ENCODE data around the gene PCDH15. TPM values are rescaled to one million over a fixed set of nuclear protein-coding genes. Genes with fewer than 3 reads are reported as not detected.

Gene PCDH15
- total RNA-seq, 1 donor from 2014 or later, result not detected

DNA sequence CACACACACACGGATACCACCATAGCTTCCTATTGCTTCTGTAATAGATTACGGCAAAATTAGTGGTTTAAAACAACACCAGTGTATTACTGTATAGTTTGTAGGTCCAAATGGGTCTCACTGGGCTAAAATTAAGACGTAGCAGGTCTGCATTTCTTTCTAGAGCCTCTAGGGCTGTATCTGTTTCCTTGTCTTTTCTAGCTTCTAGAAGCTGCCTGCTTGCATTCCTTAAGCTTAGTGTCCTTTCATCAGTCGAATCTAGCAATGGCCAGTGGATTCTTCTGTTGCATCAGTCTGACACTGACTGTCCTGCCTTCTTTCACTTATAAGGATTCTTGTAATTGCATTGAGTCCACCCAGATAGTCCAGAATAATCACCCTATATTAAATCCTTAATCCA is 882.3 kb downstream of the PCDH15 start:
- no peaks in the 10 kb centered on the region for H3K27me3 Mint-ChIP-seq (ENCODE audit: low read depth)
- no peaks in the 10 kb centered on the region for H3K9me3 Mint-ChIP-seq (ENCODE audit: low read depth)
- no peak for TF ChIP-seq CTCF (IDR thresholded peaks at IDR 0.05)
- H3K27ac Mint-ChIP-seq (ENCODE audit: unreplicated experiment), result no peak overlapping the region
- H3K4me3 Mint-ChIP-seq (ENCODE audit: unreplicated experiment), result no peak overlapping the region
- no peak for DNase-seq (ENCODE audit: low spot score)
- no peaks in the 10 kb centered on the region for H3K36me3 Mint-ChIP-seq (ENCODE audit: low read depth)
- H3K4me1 Mint-ChIP-seq (ENCODE audit: low read depth), result no peaks in the 10 kb centered on the region

DNA sequence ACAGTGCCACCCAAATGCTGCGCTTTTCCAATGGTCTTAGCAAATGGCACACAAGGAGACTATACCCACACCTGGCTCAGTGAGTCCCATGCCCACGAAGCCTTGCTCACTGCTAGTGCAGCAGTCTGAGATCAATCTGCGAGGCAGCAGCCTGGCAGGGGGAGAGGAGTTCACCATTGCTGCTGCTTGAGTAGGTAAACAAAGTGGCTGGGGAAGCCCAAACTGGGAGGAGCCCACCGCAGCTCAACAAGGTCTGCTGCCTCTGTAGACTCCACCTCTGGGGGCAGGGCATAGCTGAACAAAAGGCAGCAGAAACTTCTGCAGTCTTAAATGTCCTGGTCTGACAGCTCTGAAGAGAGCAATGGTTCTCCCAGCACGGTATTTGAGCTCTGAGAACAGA is 891.2 kb downstream of the PCDH15 start:
- TF ChIP-seq CTCF (IDR thresholded peaks at IDR 0.05), result no peak
- H3K4me1 Mint-ChIP-seq (ENCODE audit: low read depth), result no peaks in the 10 kb centered on the region
- no peak for DNase-seq (ENCODE audit: low spot score)

GRCh38 chr10:53904506-53905241 is 896.4 kb downstream of the PCDH15 start:
- no peak for TF ChIP-seq CTCF (IDR thresholded peaks at IDR 0.05)
- DNase-seq (ENCODE audit: low spot score), result no peak
- Mint-ChIP-seq H3K27me3 (ENCODE audit: low read depth) (no peaks in the 10 kb centered on the region), H3K9me3 (ENCODE audit: low read depth) (no peaks in the 10 kb centered on the region), H3K36me3 (ENCODE audit: low read depth) (no peaks in the 10 kb centered on the region), H3K4me1 (ENCODE audit: low read depth) (no peaks in the 10 kb centered on the region), H3K27ac (ENCODE audit: unreplicated experiment) (no peak overlapping the region), H3K4me3 (ENCODE audit: unreplicated experiment) (no peak overlapping the region)

More for the DNA sequence above, 891.2 kb downstream of the PCDH15 start:
- H3K27me3 Mint-ChIP-seq (ENCODE audit: low read depth), result no peaks in the 10 kb centered on the region
- H3K27ac Mint-ChIP-seq (ENCODE audit: unreplicated experiment), result no peak overlapping the region
- peaks cover 13% of the 10 kb centered on the region for H3K9me3 Mint-ChIP-seq (ENCODE audit: low read depth)
- H3K4me3 Mint-ChIP-seq (ENCODE audit: unreplicated experiment), result no peak overlapping the region
- H3K36me3 Mint-ChIP-seq (ENCODE audit: low read depth), result peaks cover 2% of the 10 kb centered on the region

DNA sequence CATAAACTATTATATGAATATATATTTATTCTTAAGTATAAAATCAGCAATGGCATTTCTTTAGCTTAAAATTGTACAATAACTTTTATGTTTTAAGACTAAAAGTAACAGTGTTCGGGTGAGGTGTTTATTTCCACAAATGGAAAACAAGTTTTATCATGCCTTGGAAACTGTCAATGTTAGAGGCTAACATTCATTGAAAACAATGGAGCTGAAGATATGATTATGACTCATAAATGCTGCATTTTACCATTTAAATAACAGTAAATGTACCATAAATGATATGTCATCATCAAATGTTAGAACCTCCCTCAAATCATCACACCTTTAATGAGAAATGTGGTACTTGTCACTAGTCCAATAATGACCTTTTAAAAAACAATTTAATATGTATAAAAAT is 897.3 kb downstream of the PCDH15 start:
- TF ChIP-seq CTCF (IDR thresholded peaks at IDR 0.05), result no peak
- H3K4me1 Mint-ChIP-seq (ENCODE audit: low read depth), result no peaks in the 10 kb centered on the region
- H3K27me3 Mint-ChIP-seq (ENCODE audit: low read depth), result no peaks in the 10 kb centered on the region
- no peak for DNase-seq (ENCODE audit: low spot score)
- no peaks in the 10 kb centered on the region for H3K9me3 Mint-ChIP-seq (ENCODE audit: low read depth)
- H3K36me3 Mint-ChIP-seq (ENCODE audit: low read depth), result no peaks in the 10 kb centered on the region
- H3K4me3 Mint-ChIP-seq (ENCODE audit: unreplicated experiment), result no peak overlapping the region
- H3K27ac Mint-ChIP-seq (ENCODE audit: unreplicated experiment), result no peak overlapping the region

DNA sequence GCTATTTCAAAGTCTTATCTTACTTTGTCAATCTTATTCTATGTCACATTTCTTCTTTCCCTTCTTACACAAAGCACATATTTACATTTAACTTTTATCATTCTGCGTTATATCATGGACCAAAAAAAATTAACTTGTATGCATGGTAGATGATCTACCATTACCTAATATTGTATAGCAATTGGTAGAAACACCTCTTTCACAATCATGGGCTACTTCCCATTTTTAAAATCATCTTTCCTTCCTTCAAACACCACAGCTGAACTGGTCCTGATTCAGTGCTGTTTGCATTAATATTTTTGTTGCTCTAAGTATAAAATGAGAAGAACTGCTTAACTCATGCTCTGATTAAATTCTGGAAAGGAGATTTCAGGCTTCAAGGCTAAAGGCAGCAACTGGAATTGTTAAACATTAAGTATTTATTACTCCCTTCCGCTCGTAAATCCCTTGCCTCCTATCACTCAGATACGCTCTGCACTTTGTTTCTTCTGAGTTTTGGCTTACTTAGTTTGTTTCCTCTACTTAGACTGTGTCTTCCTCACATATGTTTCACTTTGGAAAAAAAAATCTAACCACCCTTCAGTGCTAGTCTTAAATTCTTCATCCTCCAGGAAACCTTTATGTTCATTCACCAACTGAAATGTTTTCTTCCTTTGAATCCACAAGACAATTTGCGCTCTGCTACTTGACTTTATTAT is 901.4 kb downstream of the PCDH15 start:
- no peaks in the 10 kb centered on the region for H3K9me3 Mint-ChIP-seq (ENCODE audit: low read depth)
- no peaks in the 10 kb centered on the region for H3K4me1 Mint-ChIP-seq (ENCODE audit: low read depth)
- H3K27ac Mint-ChIP-seq (ENCODE audit: unreplicated experiment), result no peak overlapping the region
- H3K4me3 Mint-ChIP-seq (ENCODE audit: unreplicated experiment), result no peak overlapping the region
- no peaks in the 10 kb centered on the region for H3K36me3 Mint-ChIP-seq (ENCODE audit: low read depth)
- no peak for DNase-seq (ENCODE audit: low spot score)
- H3K27me3 Mint-ChIP-seq (ENCODE audit: low read depth), result no peaks in the 10 kb centered on the region
- TF ChIP-seq CTCF (IDR thresholded peaks at IDR 0.05), result no peak
